SK-N-SH treated with all-trans-retinoic acid at 6 μM for 48 hours (cell line): ENCODE data around the gene TOP1.

Experiments used
- ATAC-seq: fragments of 200-7000 bp; cut with Tn5 transposase; 3 replicates; pipeline ENCODE4 v1.9.1; 2020; ENCODE audit warnings: mild to moderate bottlenecking, moderate library complexity
- ARNTL ChIP-seq: fragments of 450-650 bp; formaldehyde crosslinking; IDR thresholded peaks from 2 replicates; pipeline ENCODE4 v1.5.0; 2020; ENCODE audit warnings: low read depth, mild to moderate bottlenecking, moderate library complexity, borderline replicate concordance
- BACH2 ChIP-seq: fragments of 250-450 bp; sonication (Bioruptor Pico); IDR thresholded peaks from 2 replicates; pipeline ENCODE4 v1.9.0; 2021; ENCODE audit warnings: mild to moderate bottlenecking, borderline replicate concordance
- CSDC2 ChIP-seq: fragments of 250-450 bp; sonication (Bioruptor Pico); IDR thresholded peaks from 2 replicates; pipeline ENCODE4 v1.5.0; 2020; ENCODE audit warnings: mild to moderate bottlenecking, moderate library complexity
- ESRRG ChIP-seq: fragments of 250-450 bp; sonication (Bioruptor Pico); IDR thresholded peaks from 2 replicates; pipeline ENCODE4 v1.6.1; 2021; ENCODE audit warnings: mild to moderate bottlenecking
- GLIS3 ChIP-seq: fragments of 250-450 bp; sonication (Bioruptor Pico); IDR thresholded peaks from 2 replicates; pipeline ENCODE4 v1.5.0; 2020; ENCODE audit warnings: mild to moderate bottlenecking, moderate library complexity
- ISL1 ChIP-seq: fragments of 250-450 bp; sonication (Bioruptor Pico); IDR thresholded peaks from 2 replicates; pipeline ENCODE4 v2.1.2; 2022; ENCODE audit warnings: mild to moderate bottlenecking, moderate library complexity
- OSR1 ChIP-seq: fragments of 250-450 bp; sonication (Bioruptor Pico); IDR thresholded peaks from 2 replicates; pipeline ENCODE4 v1.8.0; 2022; ENCODE audit warnings: moderate library complexity, mild to moderate bottlenecking, inconsistent platforms
- POU6F1 ChIP-seq: fragments of 250-450 bp; sonication (Bioruptor Pico); IDR thresholded peaks from 2 replicates; pipeline ENCODE4 v1.8.0; 2021; ENCODE audit warnings: low read depth, mild to moderate bottlenecking, moderate library complexity, borderline replicate concordance
- PPARA ChIP-seq: fragments of 250-450 bp; sonication (Bioruptor Pico); IDR thresholded peaks from 2 replicates; pipeline ENCODE4 v1.5.0; 2020; ENCODE audit warnings: mild to moderate bottlenecking, borderline replicate concordance
- RARB ChIP-seq: fragments of 250-450 bp; sonication (Bioruptor Pico); IDR thresholded peaks from 2 replicates; pipeline ENCODE4 v1.8.0; 2021; ENCODE audit warnings: mild to moderate bottlenecking, moderate library complexity
- SNAI2 ChIP-seq: fragments of 250-450 bp; sonication (Bioruptor Pico); IDR thresholded peaks from 2 replicates; pipeline ENCODE4 v1.5.0; 2020; ENCODE audit warnings: mild to moderate bottlenecking, moderate library complexity
- TCF4 ChIP-seq: fragments of 250-450 bp; sonication (Bioruptor Pico); IDR thresholded peaks from 2 replicates; pipeline ENCODE4 v1.8.0; 2021; ENCODE audit warnings: mild to moderate bottlenecking, moderate library complexity, borderline replicate concordance
- TOX ChIP-seq: fragments of 250-450 bp; sonication (Bioruptor Pico); IDR thresholded peaks from 2 replicates; pipeline ENCODE4 v1.8.0; 2021; ENCODE audit warnings: mild to moderate bottlenecking, moderate library complexity, borderline replicate concordance
- ZC3H10 ChIP-seq: fragments of 250-450 bp; sonication (Bioruptor Pico); IDR thresholded peaks from 2 replicates; pipeline ENCODE4 v1.5.1; 2021; ENCODE audit warnings: mild to moderate bottlenecking, moderate library complexity
- ZFP3 ChIP-seq: fragments of 250-450 bp; sonication (Bioruptor Pico); IDR thresholded peaks from 2 replicates; pipeline ENCODE4 v1.5.0; 2020; ENCODE audit warnings: mild to moderate bottlenecking, moderate library complexity
- ZNF565 ChIP-seq: fragments of 450-650 bp; formaldehyde crosslinking; conservative IDR thresholded peaks from 2 replicates; pipeline ENCODE4 v1.5.0; 2020; ENCODE audit warnings: low read depth, mild to moderate bottlenecking, moderate library complexity
- ZNF70 ChIP-seq: fragments of 450-650 bp; formaldehyde crosslinking; IDR thresholded peaks from 2 replicates; pipeline ENCODE4 v1.5.0; 2020; ENCODE audit warnings: mild to moderate bottlenecking, moderate library complexity
- ZNF8 ChIP-seq: fragments of 450-650 bp; formaldehyde crosslinking; IDR thresholded peaks from 2 replicates; pipeline ENCODE4 v1.5.0; 2020; ENCODE audit warnings: mild to moderate bottlenecking, moderate library complexity
- TF ChIP-seq, protein P1 (sequence below): fragments of 250-450 bp; sonication (Bioruptor Pico); IDR thresholded peaks from 2 replicates; pipeline ENCODE4 v1.8.0; 2020; ENCODE audit warnings: mild to moderate bottlenecking, moderate library complexity, borderline replicate concordance
- TF ChIP-seq, protein P2 (sequence below): fragments of 250-450 bp; sonication (Bioruptor Pico); IDR thresholded peaks from 2 replicates; pipeline ENCODE4 v1.5.1; 2020; ENCODE audit warnings: low read depth, mild to moderate bottlenecking, moderate library complexity

Gene TOP1

GRCh38 chr20:41047975-41048305 is 19.3 kb downstream of the TOP1 start (continued):
- TF ChIP-seq TOX (CRISPR knock-in tag) (no peak), RARB (no peak), ISL1 (CRISPR knock-in tag) (no peak), ZNF70 (CRISPR knock-in tag) (no peak), ZFP3 (CRISPR knock-in tag) (no peak), TCF4 (no peak)
- TF ChIP-seq, protein P1, sequence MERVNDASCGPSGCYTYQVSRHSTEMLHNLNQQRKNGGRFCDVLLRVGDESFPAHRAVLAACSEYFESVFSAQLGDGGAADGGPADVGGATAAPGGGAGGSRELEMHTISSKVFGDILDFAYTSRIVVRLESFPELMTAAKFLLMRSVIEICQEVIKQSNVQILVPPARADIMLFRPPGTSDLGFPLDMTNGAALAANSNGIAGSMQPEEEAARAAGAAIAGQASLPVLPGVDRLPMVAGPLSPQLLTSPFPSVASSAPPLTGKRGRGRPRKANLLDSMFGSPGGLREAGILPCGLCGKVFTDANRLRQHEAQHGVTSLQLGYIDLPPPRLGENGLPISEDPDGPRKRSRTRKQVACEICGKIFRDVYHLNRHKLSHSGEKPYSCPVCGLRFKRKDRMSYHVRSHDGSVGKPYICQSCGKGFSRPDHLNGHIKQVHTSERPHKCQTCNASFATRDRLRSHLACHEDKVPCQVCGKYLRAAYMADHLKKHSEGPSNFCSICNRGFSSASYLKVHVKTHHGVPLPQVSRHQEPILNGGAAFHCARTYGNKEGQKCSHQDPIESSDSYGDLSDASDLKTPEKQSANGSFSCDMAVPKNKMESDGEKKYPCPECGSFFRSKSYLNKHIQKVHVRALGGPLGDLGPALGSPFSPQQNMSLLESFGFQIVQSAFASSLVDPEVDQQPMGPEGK (CRISPR knock-in tag): no peak
- TF ChIP-seq, all 23 proteins: peak for 0

DNA sequence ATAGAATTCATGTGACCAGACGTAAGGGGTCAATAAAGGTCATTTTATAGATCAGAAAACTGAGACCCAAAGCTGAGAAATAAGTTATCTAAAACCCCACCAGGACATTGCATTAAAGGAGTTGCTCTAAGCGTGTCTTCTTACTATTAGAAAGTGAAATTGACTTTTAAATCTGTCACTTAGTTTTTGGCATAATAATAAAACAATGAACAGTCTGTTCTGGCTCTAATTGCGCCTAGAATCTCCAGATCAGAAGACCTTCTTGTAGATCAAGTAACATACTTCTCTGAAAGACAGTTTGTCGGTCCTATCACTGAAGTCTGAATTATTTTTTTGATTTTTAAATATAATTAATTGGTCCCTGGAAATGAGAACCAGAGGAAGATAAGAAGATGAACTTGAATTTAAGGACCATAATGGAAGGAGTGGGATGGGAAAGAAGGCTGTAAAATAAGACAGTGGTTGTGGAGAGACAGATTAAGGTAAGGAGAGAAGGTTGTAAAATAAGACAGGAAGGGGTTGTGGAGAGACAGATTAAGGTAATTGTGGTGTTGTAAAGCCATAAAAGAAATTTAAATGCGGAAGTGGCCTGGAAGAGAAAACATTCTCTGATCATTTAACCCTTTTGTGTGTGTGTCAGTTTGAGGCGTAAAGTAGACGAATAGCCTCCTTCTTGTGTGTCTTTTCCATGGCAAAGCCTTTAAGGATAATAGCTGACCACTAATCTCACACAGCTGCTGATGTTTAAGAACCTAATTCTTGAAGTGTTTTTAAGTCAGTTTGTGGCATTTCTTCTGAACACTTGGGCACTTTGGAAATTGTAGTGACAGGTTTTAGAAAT is 20.1 kb downstream of the TOP1 start:
- ATAC-seq: no peak
- no peak for TF ChIP-seq ZNF8 (CRISPR knock-in tag)

- TF ChIP-seq CSDC2 (no peak), GLIS3 (CRISPR knock-in tag) (no peak), ZC3H10 (CRISPR knock-in tag) (no peak), RARB (no peak), ARNTL (CRISPR knock-in tag) (no peak), ZNF8 (CRISPR knock-in tag) (no peak), ESRRG (no peak), OSR1 (CRISPR knock-in tag) (no peak), BACH2 (no peak), PPARA (CRISPR knock-in tag) (no peak), TOX (CRISPR knock-in tag) (no peak), ZNF70 (CRISPR knock-in tag) (no peak)
- TF ChIP-seq, protein P1 (CRISPR knock-in tag): no peak
- TF ChIP-seq, protein P2, sequence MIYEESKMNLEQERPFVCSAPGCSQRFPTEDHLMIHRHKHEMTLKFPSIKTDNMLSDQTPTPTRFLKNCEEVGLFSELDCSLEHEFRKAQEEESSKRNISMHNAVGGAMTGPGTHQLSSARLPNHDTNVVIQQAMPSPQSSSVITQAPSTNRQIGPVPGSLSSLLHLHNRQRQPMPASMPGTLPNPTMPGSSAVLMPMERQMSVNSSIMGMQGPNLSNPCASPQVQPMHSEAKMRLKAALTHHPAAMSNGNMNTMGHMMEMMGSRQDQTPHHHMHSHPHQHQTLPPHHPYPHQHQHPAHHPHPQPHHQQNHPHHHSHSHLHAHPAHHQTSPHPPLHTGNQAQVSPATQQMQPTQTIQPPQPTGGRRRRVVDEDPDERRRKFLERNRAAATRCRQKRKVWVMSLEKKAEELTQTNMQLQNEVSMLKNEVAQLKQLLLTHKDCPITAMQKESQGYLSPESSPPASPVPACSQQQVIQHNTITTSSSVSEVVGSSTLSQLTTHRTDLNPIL (CRISPR knock-in tag): no peak
- ATAC-seq: no peak
These were observed 20.8 kb downstream of the TOP1 start for GRCh38 chr20:41049451-41049850.

- TF ChIP-seq ISL1 (CRISPR knock-in tag): peak; percentile 87
- TF ChIP-seq SNAI2 (CRISPR knock-in tag): 0 out of 2 replicates have a peak, but pooled peaks have one; percentile 49
- TF ChIP-seq, protein P2 (CRISPR knock-in tag): no peak
- TF ChIP-seq, all 23 proteins: peak for 2
- peak; percentile 68 for ATAC-seq
These were observed 21.9 kb downstream of the TOP1 start for GRCh38 chr20:41050361-41051008.

DNA sequence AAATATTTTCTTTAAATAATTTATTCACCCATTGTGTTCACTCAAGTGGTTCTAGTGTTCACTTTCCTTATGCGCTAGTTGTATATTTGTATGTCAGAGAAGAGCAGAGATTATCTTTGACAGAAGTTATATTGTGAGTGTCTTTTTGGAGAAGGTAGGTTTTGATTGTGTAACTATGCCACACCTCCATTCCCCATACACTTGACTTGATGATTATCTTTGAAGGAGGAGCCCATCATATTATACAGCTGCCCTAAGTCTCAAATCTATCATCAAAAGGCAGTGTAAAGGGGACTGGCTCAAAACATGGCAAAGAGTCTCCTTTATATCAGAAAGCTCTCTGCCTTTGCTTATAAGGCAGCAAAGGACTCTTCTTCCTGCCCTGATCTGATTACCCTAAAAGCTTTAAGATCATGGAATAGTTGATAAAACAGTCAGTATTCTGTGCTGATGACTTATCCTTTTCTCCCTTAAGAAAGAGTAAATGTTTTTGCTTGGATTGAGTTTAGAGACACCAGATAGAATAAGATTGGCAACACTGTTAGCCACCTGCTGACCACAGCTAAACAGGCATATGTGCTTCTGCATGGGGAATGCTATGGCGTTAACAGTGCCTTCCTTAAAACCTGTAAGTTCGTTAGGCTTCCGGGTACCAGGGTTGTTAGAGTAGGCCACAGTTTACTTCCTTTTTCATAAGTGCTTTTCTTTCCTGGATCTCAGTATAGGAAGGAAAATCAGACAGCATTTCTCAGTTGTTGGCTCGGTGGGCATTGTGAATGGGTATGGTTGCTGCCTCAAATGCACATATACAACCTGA is 22.6 kb downstream of the TOP1 start:
- no peak for ATAC-seq
- TF ChIP-seq POU6F1 (CRISPR knock-in tag) (no peak), GLIS3 (CRISPR knock-in tag) (no peak), ZC3H10 (CRISPR knock-in tag) (no peak), RARB (no peak), ZNF8 (CRISPR knock-in tag) (no peak), ZNF565 (CRISPR knock-in tag) (no peak), ZNF70 (CRISPR knock-in tag) (no peak), OSR1 (CRISPR knock-in tag) (no peak)
- TF ChIP-seq, protein P2 (CRISPR knock-in tag): no peak
- TF ChIP-seq, protein P1 (CRISPR knock-in tag): no peak
